Inferior parietal cortex (tissue), 1 donor: ENCODE results near the gene GLB1L.

ENCODE experiments used
- DNase-seq: peaks from one replicate; pipeline ENCODE4 v3.0.0-alpha.2; 2016; ENCODE audit errors: extremely low spot score

Gene GLB1L

GRCh38 chr2:219223831-219224610 is 21.2 kb downstream of the GLB1L start:
- DNase-seq: no peak

GRCh38 chr2:219221957-219222518 is 23.2 kb downstream of the GLB1L start:
- DNase-seq: no peak

- DNase-seq: no peak
These were observed 24.4 kb downstream of the GLB1L start for GRCh38 chr2:219220652-219221402.

- DNase-seq: no peak
These were observed 25.3 kb downstream of the GLB1L start for GRCh38 chr2:219219784-219220532.

- DNase-seq: peak; percentile 92
These were observed 26.2 kb downstream of the GLB1L start, which contains the start of gene ABCB6 for GRCh38 chr2:219218732-219219701. TSS of gene ABCB6 (minus strand) at chr2:219218958. CDS start at chr2:219218673, 285 bp downstream.

- peak; percentile 48 for DNase-seq
These were observed 27.0 kb downstream of the GLB1L start for GRCh38 chr2:219218217-219218731.

- DNase-seq: no peak
These were observed 28.7 kb downstream of the GLB1L start for GRCh38 chr2:219216535-219216915.

GRCh38 chr2:219215871-219216534 is 29.2 kb downstream of the GLB1L start:
- DNase-seq: no peak

- no peak for DNase-seq
These were observed 30.5 kb downstream of the GLB1L start for GRCh38 chr2:219214786-219215185.

- DNase-seq: no peak
These were observed 31.1 kb downstream of the GLB1L start for GRCh38 chr2:219214141-219214540.

GRCh38 chr2:219213486-219214071 is 31.7 kb downstream of the GLB1L start:
- no peak for DNase-seq

GRCh38 chr2:219213026-219213415 is 32.2 kb downstream of the GLB1L start:
- no peak for DNase-seq

- DNase-seq: no peak
These were observed 34.3 kb downstream of the GLB1L start for GRCh38 chr2:219210886-219211362.

GRCh38 chr2:219210196-219210885 is 34.9 kb downstream of the GLB1L start:
- no peak for DNase-seq

- DNase-seq: no peak
These were observed 35.7 kb downstream of the GLB1L start for GRCh38 chr2:219209236-219210195.

- DNase-seq: no peak
These were observed 37.1 kb downstream of the GLB1L start for GRCh38 chr2:219207884-219208740.
